Activated T-helper 9 cell treated with anti-CD3 and anti-CD28 coated beads, Interleukin-2, amount 50 U/mL, for 16 hours (primary cell): ENCODE results near the gene TMEM39A.

Source experiments
- DNase-seq: peaks from one replicate; pipeline ENCODE4 v3.0.0-alpha.2; 2020; ENCODE audit warnings: low read depth

Gene TMEM39A

DNA sequence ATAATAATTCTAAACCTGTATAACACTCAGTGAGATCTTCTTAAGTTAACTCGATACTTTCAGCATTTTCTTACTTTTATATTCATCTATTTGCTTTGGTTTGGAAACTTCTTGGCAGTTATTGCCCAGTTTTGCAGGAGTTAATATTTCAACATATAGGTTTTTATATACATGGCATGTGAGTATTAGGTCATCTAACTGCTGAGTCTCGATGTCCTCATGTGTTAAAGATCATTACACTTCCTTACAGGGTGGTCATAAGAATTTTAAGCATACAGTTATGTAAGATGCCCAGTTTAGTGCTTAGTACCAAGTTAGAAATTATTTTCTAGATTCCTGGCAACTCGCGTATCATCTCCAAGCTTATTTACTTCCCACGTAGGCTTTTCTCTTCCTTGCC lies 62.9 kb downstream of the TMEM39A start:
- DNase-seq = no peak

GRCh38 chr3:119396870-119397269 lies 66.5 kb downstream of the TMEM39A start:
- no peak for DNase-seq

GRCh38 chr3:119395923-119396358 lies 67.5 kb downstream of the TMEM39A start:
- no peak for DNase-seq

DNA sequence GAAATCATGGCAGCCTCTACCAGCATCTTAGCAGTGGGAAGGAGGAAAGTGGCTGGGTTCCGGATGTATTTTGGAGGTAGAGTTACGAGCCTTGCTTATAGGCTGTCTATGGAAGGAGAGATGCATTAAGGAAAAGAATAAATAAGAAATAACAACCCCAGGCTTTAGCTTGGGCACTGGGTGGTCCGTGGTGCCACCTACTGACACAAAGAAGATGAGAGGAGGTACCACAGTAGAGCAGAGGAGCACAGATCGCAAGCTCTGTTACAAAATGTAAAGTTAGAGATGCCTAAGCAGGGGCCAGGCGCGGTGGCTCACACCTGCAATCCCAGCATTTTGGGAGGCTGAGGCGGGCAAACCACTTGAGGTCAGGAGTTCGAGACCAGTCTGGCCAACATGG lies 74.8 kb downstream of the TMEM39A start:
- no peak for DNase-seq

- DNase-seq = no peak
These were observed 81.3 kb downstream of the TMEM39A start for GRCh38 chr3:119382134-119382533.

DNA sequence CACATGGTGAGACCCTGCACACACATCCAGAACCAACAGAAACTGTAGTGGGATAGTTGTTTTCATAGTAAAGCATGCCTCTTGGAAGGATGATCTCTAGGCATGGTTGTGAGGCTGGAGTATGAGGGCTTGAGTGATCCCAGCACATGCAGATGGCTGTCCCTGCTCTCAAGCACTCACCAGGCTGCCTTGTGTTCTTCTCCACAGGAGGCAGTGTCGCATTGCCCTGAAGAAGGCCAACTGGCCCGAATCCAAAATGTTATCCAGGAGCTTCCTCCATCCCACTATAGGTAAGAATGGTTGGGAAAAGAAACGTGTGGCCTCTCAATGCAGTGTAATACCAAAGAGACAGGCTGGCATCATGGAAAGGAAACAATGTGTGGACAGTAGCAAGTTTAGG lies 82.7 kb downstream of the TMEM39A start:
- no peak for DNase-seq
